HG02943 (cell line): Measurements from ENCODE around the gene AGR2.
"Not testable (repeated sequence)": the region's sequence is repeated elsewhere in the genome, so short reads cannot be mapped to it uniquely, and the experiment has no call there.

Experiments used
- ATAC-seq: cut with Tn5 transposase; IDR thresholded peaks from one replicate; pipeline ENCODE4 v1.9.1; 2021; ENCODE audit warnings: mild to moderate bottlenecking, low read depth, moderate library complexity; ENCODE audit not compliant: unreplicated experiment

The AGR2 gene

DNA sequence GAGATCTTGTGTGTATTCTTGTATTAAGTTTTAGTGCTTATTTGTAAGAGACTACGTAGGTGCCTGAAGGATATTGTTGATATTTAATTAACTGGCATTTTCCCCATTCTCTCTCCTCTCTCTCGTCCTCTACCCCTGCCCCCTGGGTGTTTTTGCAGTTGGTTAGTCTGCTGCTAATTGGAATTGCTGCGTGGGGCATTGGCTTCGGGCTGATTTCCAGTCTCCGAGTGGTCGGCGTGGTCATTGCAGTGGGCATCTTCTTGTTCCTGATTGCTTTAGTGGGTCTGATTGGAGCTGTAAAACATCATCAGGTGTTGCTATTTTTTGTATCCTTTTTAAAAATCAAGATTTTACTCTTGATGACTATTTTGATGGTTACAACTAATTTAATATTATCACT is 28.7 kb downstream of the AGR2 start:
- no peak for ATAC-seq

DNA sequence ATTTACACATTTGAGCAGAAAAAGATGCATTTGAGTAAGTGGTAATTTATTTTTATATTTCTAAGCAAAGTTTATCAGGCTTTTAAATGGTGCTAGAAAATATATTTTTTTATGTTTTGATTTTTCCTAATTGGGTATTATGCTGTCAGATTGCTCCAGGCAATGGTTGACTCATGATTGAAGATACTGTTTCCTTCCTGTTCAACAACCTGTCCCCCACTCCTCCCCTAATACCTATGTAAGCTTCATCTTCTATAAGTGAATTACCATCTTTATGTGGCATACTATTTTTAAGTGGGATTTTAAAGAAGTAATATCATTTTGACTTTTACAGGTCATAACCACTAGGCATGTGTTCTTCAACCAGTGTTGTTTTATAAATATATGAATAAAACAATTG is 29.8 kb downstream of the AGR2 start:
- no peak for ATAC-seq

DNA sequence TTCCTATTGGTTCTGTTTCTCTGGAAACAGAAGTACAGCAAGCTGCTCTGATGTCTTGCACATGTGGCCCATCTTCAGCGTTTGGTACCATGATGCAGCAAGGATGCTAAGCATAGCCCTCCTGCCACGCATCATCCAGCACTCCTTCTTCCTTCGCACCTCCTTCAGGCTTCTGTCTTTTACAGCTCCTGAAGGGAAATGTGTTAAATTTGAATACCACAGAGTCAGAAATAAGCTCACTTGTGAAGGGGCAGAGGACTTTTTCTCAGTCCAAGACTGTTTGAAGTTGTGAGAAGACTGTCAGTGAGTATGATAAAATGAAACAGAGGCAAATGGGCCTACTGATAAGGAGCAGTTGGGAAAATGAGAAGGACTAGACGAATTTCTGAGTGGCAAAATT is 30.5 kb downstream of the AGR2 start:
- ATAC-seq: no peak

GRCh38 chr7:16773884-16774283 is 30.9 kb downstream of the AGR2 start:
- no peak for ATAC-seq

GRCh38 chr7:16773326-16773725 is 31.5 kb downstream of the AGR2 start:
- no peak for ATAC-seq

- ATAC-seq: no peak
Measured at GRCh38 chr7:16770657-16771329, 34.0 kb downstream of the AGR2 start.

DNA sequence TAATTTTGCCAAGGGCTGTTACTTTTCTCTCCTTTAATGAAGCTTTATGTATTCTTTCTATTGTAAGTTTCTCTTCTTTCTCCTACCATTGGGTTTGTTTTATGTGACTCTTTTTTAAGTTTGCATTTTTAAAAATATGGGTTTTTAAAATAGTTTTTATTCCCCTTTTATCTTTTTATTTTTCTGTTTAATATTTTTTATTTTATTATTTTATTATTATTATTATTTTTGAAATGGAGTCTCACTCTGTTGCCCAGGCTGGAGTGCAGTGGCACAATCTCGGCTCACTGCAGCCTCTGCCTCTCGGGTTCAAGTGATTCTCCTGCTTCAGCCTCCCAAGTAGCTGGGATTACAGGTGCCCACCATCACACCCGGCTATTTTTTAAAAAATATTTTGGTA is 34.8 kb downstream of the AGR2 start:
- ATAC-seq: not testable (repeated sequence)

- no peak for ATAC-seq
Measured at GRCh38 chr7:16765436-16765859, 39.4 kb downstream of the AGR2 start.

DNA sequence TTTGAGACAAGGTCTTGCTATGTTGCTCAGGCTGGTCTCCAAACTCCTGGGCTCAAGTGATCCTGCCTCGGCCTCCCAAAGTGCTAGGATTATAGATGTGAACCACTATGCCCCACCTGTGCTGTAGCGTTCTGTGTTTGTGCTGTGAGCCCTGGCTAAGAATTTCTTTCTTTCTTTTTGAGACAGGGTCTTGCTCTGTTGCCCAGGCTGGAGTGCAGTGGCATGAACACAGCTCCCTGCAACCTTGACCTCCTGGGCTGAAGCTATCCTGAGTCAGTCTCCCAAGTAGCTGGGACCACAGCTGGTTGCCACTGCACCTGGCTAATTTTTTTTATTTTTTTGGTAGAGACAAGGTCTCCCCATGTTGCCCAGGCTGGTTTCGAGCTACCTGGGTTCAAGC is 39.9 kb downstream of the AGR2 start:
- ATAC-seq: no peak

DNA sequence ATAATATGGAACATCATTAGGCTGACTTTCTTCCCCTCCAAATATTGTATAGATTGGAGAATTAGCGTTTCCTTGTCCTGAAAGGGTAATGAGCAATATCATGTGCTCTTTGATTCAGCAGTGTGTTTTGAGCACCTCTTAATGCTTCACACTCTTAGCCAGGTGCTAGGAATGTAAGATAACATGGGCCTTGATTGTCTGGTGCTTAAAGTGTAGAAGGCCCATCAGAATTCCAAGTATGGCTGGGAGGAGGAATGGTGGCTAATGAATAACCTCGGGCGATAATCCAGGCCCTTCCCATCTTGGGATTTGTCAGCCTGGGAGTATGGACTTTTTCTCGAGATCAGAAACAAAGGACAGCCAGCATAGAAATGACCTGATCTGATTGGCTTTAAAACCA is 42.6 kb downstream of the AGR2 start:
- no peak for ATAC-seq

- ATAC-seq: no peak
Measured at GRCh38 chr7:16759840-16760239, 45.0 kb downstream of the AGR2 start.

- ATAC-seq: no peak
Measured at GRCh38 chr7:16758631-16759611, 45.9 kb downstream of the AGR2 start.

GRCh38 chr7:16758036-16758435 is 46.8 kb downstream of the AGR2 start:
- no peak for ATAC-seq

DNA sequence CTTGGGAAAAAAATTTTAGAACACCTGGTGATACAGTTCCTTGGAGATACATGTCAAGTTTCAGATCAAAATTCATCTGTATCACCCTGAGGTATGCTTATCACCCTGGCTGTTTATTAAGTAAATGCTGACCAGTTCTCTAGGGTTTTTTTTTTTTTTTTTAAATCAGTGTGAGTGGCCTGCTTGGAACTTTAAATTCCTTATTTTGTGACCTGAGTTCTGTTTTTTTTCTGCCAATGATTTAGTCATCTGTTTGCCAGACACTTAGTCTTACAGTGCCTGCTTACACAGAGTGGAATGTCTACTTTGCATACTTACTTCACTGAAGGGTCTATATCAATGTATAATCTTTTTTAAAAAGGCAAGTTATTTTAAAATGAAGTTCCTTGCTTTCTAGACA is 49.4 kb downstream of the AGR2 start:
- no peak for ATAC-seq

- no peak for ATAC-seq
Measured at GRCh38 chr7:16754856-16755317, 49.9 kb downstream of the AGR2 start.

DNA sequence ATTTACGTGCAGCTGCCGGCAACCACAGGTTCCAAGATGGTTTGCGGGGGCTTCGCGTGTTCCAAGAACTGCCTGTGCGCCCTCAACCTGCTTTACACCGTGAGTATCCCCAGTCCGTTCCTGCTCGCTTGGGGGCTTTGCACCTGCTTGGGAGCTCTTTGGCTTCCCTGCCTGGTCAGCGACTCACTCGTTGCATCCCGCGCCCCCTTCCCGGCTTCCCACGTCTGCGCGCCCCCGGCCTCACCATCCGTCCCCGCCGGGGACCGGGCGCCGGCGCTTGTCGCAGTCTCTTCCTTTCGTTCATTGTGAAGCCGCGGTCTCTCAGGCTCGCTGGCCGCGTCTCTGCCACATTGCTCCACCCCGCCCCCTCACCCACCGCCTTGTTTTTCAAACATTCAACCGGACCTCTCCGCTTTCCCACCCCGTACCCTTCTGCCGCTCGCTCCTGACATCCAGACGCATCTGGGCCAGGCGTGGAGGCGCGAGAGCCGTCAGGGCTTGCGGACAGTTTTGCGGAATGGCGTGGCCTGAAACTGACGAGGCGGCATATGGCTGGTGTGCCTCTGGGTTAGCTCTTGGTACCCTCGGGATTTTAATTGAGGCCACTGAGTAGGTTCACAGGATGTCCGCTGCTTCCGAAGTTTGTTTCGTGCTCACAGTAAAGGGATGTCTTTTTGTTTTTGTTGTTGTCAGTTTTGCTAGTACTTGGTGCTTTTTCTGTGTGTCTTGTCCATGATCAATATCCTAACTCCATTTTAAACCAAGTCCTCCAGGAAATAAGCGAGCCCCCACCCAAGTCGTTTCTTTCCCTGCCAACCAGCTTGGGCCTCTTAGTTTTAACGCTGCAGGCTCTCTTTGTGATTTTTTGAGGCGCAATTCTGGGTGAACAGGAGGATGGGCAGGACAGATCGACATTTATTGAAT is 50.6 kb downstream of the AGR2 start:
- peak; percentile 27 for ATAC-seq

DNA sequence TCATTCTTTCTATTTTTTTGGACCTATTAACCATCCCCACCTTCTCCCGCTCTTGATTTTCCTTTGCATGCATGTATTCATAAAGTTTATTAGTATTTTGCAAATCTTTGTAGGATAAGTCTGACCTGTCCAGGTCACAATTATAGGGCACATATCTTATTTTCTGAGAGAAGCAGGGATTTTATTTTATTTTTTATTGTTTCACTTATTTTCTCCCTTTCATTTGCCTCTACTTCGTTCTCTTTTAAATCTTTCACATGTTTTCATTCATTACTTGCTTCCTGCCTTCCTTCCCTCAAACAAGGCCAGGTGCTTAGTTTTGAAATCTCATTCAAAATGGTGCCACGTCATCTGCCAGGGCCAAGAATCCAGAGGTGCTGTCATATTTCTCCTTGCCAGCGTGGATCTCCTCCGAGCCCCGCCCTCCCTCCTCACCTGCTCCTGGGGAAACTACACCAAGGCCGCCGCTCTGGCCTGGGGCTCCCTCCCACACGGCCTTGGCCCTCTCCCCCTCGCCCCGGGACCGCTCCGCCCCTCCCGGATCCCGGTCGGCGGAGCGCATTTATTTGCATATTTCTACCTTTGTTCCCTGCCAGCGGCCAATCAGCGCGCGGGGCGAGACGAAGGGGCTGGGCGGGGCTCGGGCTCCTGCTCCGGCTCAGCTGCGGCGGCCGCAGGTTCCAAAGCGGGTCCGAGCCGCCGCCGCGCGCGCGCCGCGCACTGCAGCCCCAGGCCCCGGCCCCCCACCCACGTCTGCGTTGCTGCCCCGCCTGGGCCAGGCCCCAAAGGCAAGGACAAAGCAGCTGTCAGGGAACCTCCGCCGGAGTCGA is 51.5 kb downstream of the AGR2 start, which contains the start of gene TSPAN13:
Gene TSPAN13, plus strand, starts transcription at position 654 of the 830 bp plus-strand sequence. CDS start 213 bp downstream, outside the sequence.
- peak; percentile 56 for ATAC-seq

GRCh38 chr7:16747102-16747501 is 57.7 kb downstream of the AGR2 start:
- no peak for ATAC-seq

GRCh38 chr7:16745645-16746044 is 59.2 kb downstream of the AGR2 start:
- ATAC-seq: no peak
